Renal cortex interstitium (tissue), 11 donors: ENCODE results near the gene TTC28. TPM values are rescaled to one million over a fixed set of nuclear protein-coding genes. Genes with fewer than 3 reads are reported as not detected.
A peak's percentile ranks its signal among the peaks of the same experiment; 100 is the strongest.
"Not testable (repeated sequence)": the region's sequence is repeated elsewhere in the genome, so short reads cannot be mapped to it uniquely, and the experiment has no call there.

Source experiments
- DNase-seq, 11 donors: peaks; one replicate each; pipeline ENCODE4 v3.0.0-alpha.2; 2013; ENCODE audit warnings: low read depth in 9 of 11, low spot score in 4 of 11; ENCODE audit errors: extremely low read depth in 1 of 11
- polyA plus RNA-seq, 3 donors: library from polyadenylated mRNA; unstranded; fragments of 120-200 nt; gene quantifications; one replicate each; pipeline ENCODE4 v1.2.1, GENCODE V29; 2013; ENCODE audit not compliant: insufficient read length in 3 of 3

The TTC28 gene
- polyA plus RNA-seq, 3 donors = 33.1 to 43.1 (median 35.9) TPM

DNA sequence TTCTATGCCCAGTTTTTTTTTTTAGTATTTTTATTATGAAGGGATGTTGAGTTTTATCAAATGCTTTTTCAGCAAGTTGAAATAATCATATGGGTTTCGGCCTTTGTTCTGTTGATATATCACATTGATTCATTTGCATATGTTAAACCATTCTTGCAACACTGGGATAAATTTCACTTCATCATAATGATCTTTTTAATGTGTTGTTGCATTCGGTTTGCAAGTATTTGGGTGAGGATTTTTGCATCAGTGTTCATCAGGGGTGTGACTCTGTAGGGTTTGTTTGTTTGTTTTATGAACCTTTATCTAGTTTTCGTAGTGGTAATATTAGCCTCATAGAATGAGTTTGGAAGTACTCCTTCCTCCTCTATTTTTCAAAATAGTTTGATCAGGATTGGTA, 103.5 kb downstream of the TTC28 start:
- no peak for DNase-seq

DNA sequence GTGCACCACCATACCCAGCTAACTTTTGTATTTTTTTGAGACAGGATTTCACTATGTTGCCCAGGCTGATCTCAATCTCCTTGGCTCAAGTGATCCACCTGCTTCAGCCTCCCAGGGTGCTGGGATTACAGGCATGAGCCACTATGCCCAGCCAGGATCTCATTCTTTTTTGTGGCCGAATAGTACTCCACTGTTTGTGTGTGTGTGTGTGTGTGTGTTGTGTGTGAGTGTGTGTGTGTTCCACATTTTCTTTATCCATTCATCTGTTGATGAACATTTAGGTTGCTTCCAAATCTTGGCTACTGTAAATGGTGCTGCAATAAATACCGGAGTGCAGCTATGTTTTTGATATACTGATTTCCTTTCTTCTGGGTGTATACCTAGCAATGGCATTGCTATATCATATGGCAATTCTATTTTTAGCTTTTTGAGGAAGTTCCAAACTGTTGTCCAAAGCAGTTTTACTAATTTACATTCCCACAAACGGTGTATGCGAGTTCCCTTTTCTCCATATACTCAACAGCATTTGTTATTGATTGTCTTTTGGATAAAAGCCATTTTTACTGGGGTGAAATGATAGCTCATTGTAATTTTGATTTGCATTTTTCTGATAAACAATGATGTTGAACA, 105.4 kb downstream of the TTC28 start:
- DNase-seq = no peak

DNA sequence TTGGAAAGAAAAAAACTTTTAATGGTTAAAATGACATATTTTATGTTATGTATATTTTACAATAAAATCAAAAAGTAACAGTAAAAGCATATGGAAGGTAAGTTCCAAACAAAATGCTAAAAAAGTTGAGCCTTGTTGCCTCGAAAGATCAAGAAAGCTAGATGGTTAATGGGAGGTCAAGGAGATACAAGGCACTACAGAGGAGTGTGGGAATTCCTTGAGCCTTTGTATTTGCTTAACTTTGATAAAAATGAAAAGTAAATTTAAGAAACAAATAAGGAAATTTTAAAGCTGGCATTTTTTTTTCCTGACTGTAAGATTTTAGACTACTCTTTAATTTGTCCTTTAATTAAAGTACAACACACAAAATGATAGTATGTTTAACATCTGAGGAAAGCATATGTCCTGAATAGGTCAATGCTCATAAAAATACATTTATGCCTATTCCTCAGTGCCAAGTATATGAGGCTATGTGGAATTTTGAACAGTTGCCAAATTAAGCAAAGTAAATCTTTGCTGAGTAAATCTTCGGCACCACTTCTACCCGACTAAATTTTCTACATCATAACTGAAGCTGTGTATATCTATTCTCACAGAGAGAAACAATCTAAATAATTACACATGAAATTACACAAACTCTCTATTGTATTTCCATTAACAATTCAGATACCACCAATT, 108.8 kb downstream of the TTC28 start:
- DNase-seq = no peak

DNA sequence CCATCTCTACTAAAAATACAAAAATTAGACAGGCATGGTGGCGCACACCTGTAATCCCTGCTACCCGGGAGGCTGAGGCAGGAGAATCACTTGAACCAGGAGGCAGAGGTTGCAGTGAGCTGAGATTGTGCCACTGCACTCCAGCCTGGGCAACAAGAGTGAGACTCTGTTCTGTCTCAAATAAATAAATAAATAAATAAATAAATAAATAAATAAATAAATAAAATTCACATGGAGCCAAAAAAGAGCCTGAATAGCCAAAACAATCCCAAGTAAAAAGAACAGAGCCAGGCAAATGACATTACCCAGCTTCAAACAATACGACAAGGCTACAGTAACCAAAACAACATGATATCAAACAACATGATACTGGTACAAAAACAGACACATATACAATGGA, 110.7 kb downstream of the TTC28 start:
- not testable (repeated sequence) for DNase-seq

- no peak for DNase-seq
These were observed 111.5 kb downstream of the TTC28 start for GRCh38 chr22:28568099-28568498.

DNA sequence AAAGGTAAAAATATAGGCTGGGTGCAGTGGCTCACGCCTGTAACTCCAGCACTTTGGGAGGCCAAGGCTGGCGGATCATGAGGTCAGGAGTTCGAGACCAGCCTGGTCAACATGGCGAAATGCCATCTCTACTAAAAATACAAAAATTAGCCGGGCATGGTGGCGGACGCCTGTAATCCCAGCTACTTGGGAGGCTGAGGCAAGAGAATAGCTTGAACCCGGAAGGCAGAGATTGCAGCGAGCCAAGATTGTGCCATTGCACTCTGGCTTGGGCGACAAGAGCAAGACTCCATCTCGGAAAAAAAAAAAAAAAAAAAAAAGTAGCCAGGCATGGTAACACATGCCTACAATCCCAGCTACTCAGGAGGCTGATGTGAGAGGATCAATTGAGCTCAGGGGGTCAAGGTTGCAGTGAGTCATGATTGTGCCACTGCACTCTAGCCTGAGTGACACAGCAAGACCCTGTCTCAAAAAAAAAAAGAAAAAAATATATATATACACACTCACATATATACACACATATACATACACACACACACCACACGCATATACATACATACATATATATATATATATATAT, 112.6 kb downstream of the TTC28 start:
- not testable (repeated sequence) for DNase-seq

- DNase-seq = no peak
These were observed 116.0 kb downstream of the TTC28 start for GRCh38 chr22:28563636-28564035.

- no peak for DNase-seq
These were observed 117.3 kb downstream of the TTC28 start for GRCh38 chr22:28562324-28562723.

DNA sequence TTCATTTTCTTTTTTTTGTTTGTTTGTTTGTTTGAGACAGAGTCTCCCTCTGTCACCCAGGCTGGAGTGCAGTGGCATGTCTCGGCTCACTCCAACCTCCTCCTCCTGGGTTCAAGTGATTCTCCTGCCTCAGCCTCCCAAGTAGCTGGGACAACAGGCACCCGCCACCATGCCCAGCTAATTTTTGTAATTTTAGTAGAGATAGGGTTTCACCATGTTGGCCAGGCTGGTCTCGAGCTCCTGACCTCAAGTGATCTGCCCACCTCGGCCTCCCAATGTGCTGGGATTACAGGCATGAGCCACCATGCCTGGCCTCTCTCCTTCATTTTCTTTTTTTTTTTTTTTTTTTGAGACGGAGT, 118.9 kb downstream of the TTC28 start:
- not testable (repeated sequence) for DNase-seq

DNA sequence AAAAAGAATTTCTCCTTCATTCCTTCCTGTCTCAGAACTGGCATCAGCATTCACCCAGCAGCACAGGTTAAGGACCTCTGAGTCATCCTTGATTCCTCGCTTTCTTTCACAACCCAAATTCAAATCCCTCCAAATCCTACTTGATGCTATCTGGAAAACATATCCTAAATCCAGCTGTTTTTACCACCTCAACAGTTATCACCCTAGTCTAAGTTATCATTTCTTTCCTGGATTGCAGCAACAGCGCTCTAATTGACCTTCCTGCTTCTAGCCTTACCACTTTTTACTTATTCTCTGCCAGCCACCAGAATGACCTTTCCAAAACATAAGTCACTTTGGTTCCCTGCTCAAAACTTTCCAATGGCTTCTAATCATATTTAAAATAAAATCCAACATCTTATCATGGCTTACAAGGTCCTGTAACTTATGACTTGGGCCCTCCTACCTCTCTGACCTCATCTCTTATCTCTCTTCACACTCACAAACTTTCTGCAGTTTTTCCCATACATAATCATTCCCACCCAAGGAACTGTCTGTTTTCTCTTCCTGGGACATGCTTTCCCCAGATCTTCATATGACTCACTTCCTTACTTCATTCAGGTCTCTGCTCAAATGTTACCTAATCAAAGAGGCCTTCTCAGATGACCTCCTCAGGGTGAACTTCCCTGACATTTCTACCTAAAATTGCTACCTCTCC, 119.4 kb downstream of the TTC28 start:
- DNase-seq = no peak

- DNase-seq = no peak
These were observed 122.5 kb downstream of the TTC28 start for GRCh38 chr22:28557184-28557583.

GRCh38 chr22:28553108-28553866, 126.4 kb downstream of the TTC28 start:
- DNase-seq = not testable (repeated sequence)

- no peak for DNase-seq
These were observed 131.2 kb downstream of the TTC28 start for GRCh38 chr22:28548406-28548805.

GRCh38 chr22:28547132-28547842, 132.4 kb downstream of the TTC28 start:
- peak in 10 of 11 donors; percentile 7 to 57 (median 13) for DNase-seq

GRCh38 chr22:28544431-28544868, 135.2 kb downstream of the TTC28 start:
- no peak for DNase-seq

- no peak for DNase-seq
These were observed 136.5 kb downstream of the TTC28 start for GRCh38 chr22:28542980-28543621.

DNA sequence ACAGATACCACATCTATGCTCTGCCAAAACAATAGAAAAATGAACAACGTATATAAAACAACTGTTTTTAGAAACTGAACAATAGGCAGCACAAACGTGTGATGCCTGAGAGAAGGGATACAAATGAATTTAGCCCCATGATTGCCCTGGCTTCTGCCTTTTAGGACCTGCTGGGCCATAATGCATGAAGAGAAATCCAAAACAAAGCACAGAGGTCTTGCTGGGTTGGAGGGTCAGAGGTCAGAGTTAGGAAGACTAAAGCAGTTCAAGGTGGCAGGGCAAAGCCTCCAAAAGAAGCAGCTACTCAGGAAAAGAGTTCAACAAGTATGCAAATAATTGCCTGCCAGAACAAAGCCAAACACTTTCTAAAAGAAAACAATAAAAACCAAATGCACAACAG, 138.5 kb downstream of the TTC28 start:
- DNase-seq = no peak

GRCh38 chr22:28538922-28539321, 140.7 kb downstream of the TTC28 start:
- no peak for DNase-seq
